ELF-1 (cell line): Measurements from ENCODE around the gene DYNAP.

Source experiments
- DNase-seq: peaks from one replicate; pipeline ENCODE4 v3.0.0-alpha.2; 2016; ENCODE audit warnings: low read depth, low spot score

Gene DYNAP

DNA sequence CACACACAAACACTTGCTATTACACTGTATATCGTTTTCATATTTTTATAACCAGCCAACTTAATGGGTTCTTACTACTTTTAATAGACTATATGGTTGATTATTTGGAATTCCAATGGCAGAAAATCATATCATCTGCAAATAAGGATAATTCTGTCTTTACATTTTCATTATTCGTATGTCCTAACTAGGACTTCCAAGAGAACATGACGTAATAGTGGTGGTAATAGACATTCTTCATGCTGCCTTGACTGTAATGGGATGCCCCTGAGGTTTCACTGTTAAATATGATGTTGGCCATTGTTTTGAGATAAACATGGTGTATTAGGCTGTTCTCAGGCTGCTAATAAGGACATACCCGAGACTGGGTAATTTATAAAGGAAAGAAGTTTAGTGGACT, 45.2 kb downstream of the DYNAP start:
- no peak for DNase-seq

- DNase-seq, result no peak
Measured at GRCh38 chr18:54641734-54642133, 50.7 kb downstream of the DYNAP start.

DNA sequence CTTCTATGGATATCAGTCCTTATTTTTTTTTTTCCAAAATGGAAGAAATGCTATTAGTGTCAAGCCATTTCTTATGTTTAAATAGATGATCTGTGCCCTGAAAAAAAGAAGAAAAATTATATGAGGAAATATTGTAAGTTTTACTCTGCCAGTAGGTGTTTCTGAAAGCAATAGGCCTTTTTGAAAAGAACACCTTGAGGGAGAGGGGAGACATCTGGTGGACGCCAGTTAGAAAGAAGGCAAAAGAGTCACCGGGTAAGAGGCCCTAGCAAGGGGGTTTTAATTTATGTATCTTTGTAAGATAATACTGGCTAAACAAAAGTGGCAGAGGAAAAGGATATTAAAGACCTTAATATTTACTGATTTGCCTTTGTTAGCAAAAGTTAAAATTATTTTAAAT, 56.1 kb downstream of the DYNAP start:
- DNase-seq, result peak; percentile 23
